K562 (cell line): ENCODE data around the gene AKAP13. TPM values are rescaled to one million over a fixed set of nuclear protein-coding genes. Genes with fewer than 3 reads are reported as not detected.

Experiments
- ATAC-seq: fragments of 200-7000 bp; cut with Tn5 transposase; 3 replicates; pipeline ENCODE4 v1.9.1; 2020; ENCODE audit warnings: moderate library complexity
- BruUV-seq: library from RNA; stranded (reverse); fragments of 400-500 nt; replicated peaks from 2 replicates; lab custom pipeline; 2021; lab: Mats Ljungman, UMichigan
- CTCF ChIA-PET: fragments of 300-600 bp; formaldehyde crosslinking; extraction: SDS; loops from one replicate; lab custom pipeline; 2021; ENCODE audit warnings: low intra/inter-chr PET ratio; lab: Yijun Ruan, JAX
- POLR2A ChIA-PET: fragments of 300-600, 350-650 bp; sonication (Branson Sonifier 250); formaldehyde crosslinking; extraction: SDS; loops from one replicate; lab custom pipeline; 2021; ENCODE audit warnings: antibody characterized with exemption, inconsistent platforms; lab: Yijun Ruan, JAX
- DNase-seq, 4 experiments: peaks; one replicate each; pipeline versions ENCODE4 v3.0.0 to v3.0.0-alpha.2; 2011 to 2018; ENCODE audit warnings: low spot score in 3 of 4, mixed read lengths in 3 of 4; ENCODE audit errors: extremely low read depth in 1 of 4
- FAIRE-seq: peaks from 2 replicates; lab custom pipeline; 2011; peaks lifted over from hg19 to GRCh38; lab: Jason Lieb, UNC
- H2AFZ ChIP-seq: 2 replicates; pipeline ENCODE4 v1.6.0; 2011; ENCODE audit warnings: low read depth, low read length, control low read depth, inconsistent platforms
- H3K27ac ChIP-seq: fragments of 200-600 bp; 3 replicates; pipeline ENCODE4 v1.8.0; 2011; ENCODE audit warnings: low read depth, mild to moderate bottlenecking, control low read depth, inconsistent platforms, low read length, moderate library complexity, mixed read lengths; ENCODE audit errors: extremely low read depth
- H3K27me3 ChIP-seq, 2 experiments: fragments of 300-600 bp in 1 of 2; 2 replicates in 1 of 2; 3 replicates in 1 of 2; pipeline versions ENCODE4 v1.6.0 to v1.8.0; 2011; ENCODE audit warnings: inconsistent platforms in 2 of 2, low read length in 2 of 2, mild to moderate bottlenecking in 1 of 2, mixed read lengths in 1 of 2, moderate library complexity in 1 of 2; ENCODE audit not compliant: control insufficient read depth in 2 of 2, insufficient read depth in 2 of 2
- H3K36me3 ChIP-seq: fragments of 300-600 bp; 3 replicates; pipeline ENCODE4 v1.8.0; 2011; ENCODE audit warnings: mild to moderate bottlenecking, low read length, inconsistent platforms; ENCODE audit not compliant: control insufficient read depth, insufficient read depth
- H3K4me1 ChIP-seq, 2 experiments: fragments of 200-600 bp in 1 of 2; replicated peaks in 1 of 2; 2 replicates in 1 of 2; 3 replicates in 1 of 2; pipeline versions ENCODE4 v1.5.1 to v1.8.0; 2011; ENCODE audit warnings: inconsistent platforms in 2 of 2, low read length in 2 of 2, mild to moderate bottlenecking in 1 of 2, mixed read lengths in 1 of 2, moderate library complexity in 1 of 2; ENCODE audit not compliant: control insufficient read depth in 2 of 2, insufficient read depth in 2 of 2
- H3K4me2 ChIP-seq: 2 replicates; pipeline ENCODE4 v1.6.1; 2011; ENCODE audit warnings: low read length, control low read depth, inconsistent platforms, mixed read lengths; ENCODE audit not compliant: insufficient read depth
- H3K4me3 ChIP-seq: fragments of 200-600 bp; sonication (generic), shearing (Covaris generic); 2 replicates; pipeline ENCODE4 v1.5.1; 2016; ENCODE audit warnings: control low read depth, inconsistent platforms
- H3K79me2 ChIP-seq: fragments of 200-600 bp; 3 replicates; pipeline ENCODE4 v1.8.0; 2011; ENCODE audit warnings: low read length, inconsistent platforms; ENCODE audit not compliant: control insufficient read depth, insufficient read depth
- H3K9ac ChIP-seq, 2 experiments: 2 replicates each; pipeline versions ENCODE4 v1.6.0 to v1.6.1; 2011; ENCODE audit warnings: low read depth in 2 of 2, low read length in 2 of 2, control low read depth in 1 of 2, inconsistent platforms in 1 of 2, mild to moderate bottlenecking in 1 of 2, mixed read lengths in 1 of 2; ENCODE audit not compliant: insufficient read depth in 1 of 2
- H3K9me1 ChIP-seq: one replicate; pipeline ENCODE4 v1.6.0; 2011; ENCODE audit warnings: inconsistent platforms, mild to moderate bottlenecking, low read length, moderate library complexity; ENCODE audit not compliant: control insufficient read depth, insufficient read depth
- H3K9me3 ChIP-seq: replicated peaks from 2 replicates; pipeline ENCODE4 v1.5.1; 2011; ENCODE audit warnings: low read depth, low read length, inconsistent platforms; ENCODE audit not compliant: control insufficient read depth, insufficient read depth
- H4K20me1 ChIP-seq: replicated peaks from 2 replicates; pipeline ENCODE4 v1.6.1; 2011; ENCODE audit warnings: low read length, inconsistent platforms, mixed read lengths; ENCODE audit not compliant: control insufficient read depth, insufficient read depth
- BDP1 ChIP-seq: IDR thresholded peaks from 3 replicates; pipeline ENCODE4 v1.6.1; 2011; ENCODE audit not compliant: insufficient read length, insufficient read depth
- POLR2G ChIP-seq: fragments of 200-400 bp; formaldehyde crosslinking; IDR thresholded peaks from 2 replicates; pipeline ENCODE4 v1.6.1; 2017; ENCODE audit warnings: low read depth, mild to moderate bottlenecking, antibody characterized with exemption, low read length, moderate library complexity
- PRPF4 ChIP-seq: fragments of 200-400 bp; formaldehyde crosslinking; IDR thresholded peaks from one replicate; pipeline ENCODE4 v1.6.1; 2017; ENCODE audit warnings: low read length, low read depth, mild to moderate bottlenecking; ENCODE audit not compliant: insufficient read depth, poor library complexity, severe bottlenecking
- TRIM24 ChIP-seq, 2 experiments: fragments of 450-650 bp; IDR thresholded peaks; 2 replicates each; pipeline ENCODE4 v1.6.1; 2016
- ZNF212 ChIP-seq: fragments of 450-650 bp; formaldehyde crosslinking; IDR thresholded peaks from 2 replicates; pipeline ENCODE4 v1.4.0; 2020; ENCODE audit warnings: mild to moderate bottlenecking
- WGBS: fragments of 100-300 bp; shearing (Covaris generic); methylation state at CpG from one replicate; pipeline ENCODE4 v1.1.6; 2016; ENCODE audit warnings: low coverage, mixed read lengths; ENCODE audit not compliant: insufficient coverage; ENCODE audit errors: missing lambda C conversion rate; 5-methylcytosine and 5-hydroxymethylcytosine counted together
- in situ Hi-C: fragments of 300-500 bp; cut with MboI; formaldehyde crosslinking; loops from 4 replicates; pipeline ENCODE4 v1.15.0; 2018; ENCODE audit warnings: inconsistent platforms, mixed read lengths
- intact Hi-C: fragments of 100-400 bp; cut with micrococcal nuclease; formaldehyde crosslinking; loops from 2 replicates; pipeline ENCODE4 v1.14.2; 2022
- polyA plus RNA-seq, 8 experiments: library from polyadenylated mRNA; depleted of rRNA in 4 of 8; stranded (reverse) in 5 of 8; unstranded in 3 of 8; fragments of >200 nt; fragmentation: Nextera tagmentation in 2 of 8; fragmentation: Illumina TruSeq in 1 of 8; extraction: Ambion mirVana in 2 of 8; extraction: Trizol in 1 of 8; gene quantifications; 2 replicates each; pipeline versions ENCODE4 v1.2.1 to v1.2.3, GENCODE V29; 2011 to 2014; ENCODE audit warnings: inconsistent platforms in 1 of 8, missing spikeins in 1 of 8
- total RNA-seq, 7 experiments: library from RNA; depleted of rRNA in 6 of 7; stranded (reverse); fragments of >200 nt in 6 of 7; fragmentation: Illumina TruSeq in 2 of 7; extraction: Trizol in 2 of 7; gene quantifications; 2 replicates each; pipeline versions ENCODE4 v1.2.1 to v1.2.3, GENCODE V29; 2011 to 2021; ENCODE audit warnings: low replicate concordance in 1 of 7
- TF ChIP-seq, protein P1 (sequence below): fragments of 250-450 bp; sonication (Bioruptor Pico); IDR thresholded peaks from 2 replicates; pipeline ENCODE4 v1.9.0; 2021; ENCODE audit warnings: mild to moderate bottlenecking, inconsistent platforms
- TF ChIP-seq, protein P2 (sequence below): sonication (generic); formaldehyde crosslinking; IDR thresholded peaks from 2 replicates; pipeline ENCODE4 v1.8.0; 2022; ENCODE audit warnings: missing genetic modification reagents, mild to moderate bottlenecking, borderline replicate concordance
- TF ChIP-seq, protein P3 (sequence below): fragments of 250-450 bp; sonication (Bioruptor Pico); IDR thresholded peaks from 2 replicates; pipeline ENCODE4 v1.5.0; 2021; ENCODE audit warnings: mild to moderate bottlenecking, moderate library complexity
- TF ChIP-seq, protein P4 (sequence below): IDR thresholded peaks from 3 replicates; pipeline ENCODE4 v1.6.1; 2011; ENCODE audit warnings: borderline replicate concordance, mild to moderate bottlenecking, moderate library complexity; ENCODE audit not compliant: insufficient read length; ENCODE audit errors: extremely low read depth

AKAP13 gene
- total and polyA plus RNA-seq, 9 of the 15 experiments (the other 6 are each of a cell fraction or from before 2014, with no cell fraction given): 0.03 to 1.7 (median 0.42) TPM

DNA sequence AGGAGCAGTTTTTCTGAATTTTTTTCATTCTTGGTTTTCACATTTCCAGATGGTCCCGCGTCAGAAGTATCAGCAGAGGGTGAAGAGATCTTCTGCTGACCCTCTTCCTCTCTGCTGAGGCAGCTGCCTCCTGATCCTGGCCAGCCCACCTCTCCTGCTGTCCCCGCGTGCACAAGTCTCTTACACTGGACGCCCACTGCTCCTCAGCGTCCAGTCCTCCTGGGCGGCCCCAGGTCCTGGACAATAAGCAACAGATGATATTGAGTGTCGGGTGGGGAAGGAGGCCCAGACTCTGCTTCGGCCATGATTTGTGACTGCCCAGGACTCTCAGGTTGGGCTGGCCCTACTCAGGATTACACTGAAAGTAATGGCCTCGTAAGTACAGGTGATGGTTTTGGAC is 364.2 kb downstream of the AKAP13 start:
- no peak for ATAC-seq
- 3% methylated on average over 10 of the region's 10 CpGs for WGBS

More for the DNA sequence above, 364.2 kb downstream of the AKAP13 start:
- POLR2A ChIA-PET: no interaction called here
- H3K9ac ChIP-seq: no peak overlapping the region
- peaks cover 24 to 50% of the 10 kb centered on the region in 2 experiments for H3K27me3 ChIP-seq
- H3K79me2 ChIP-seq: no peaks in the 10 kb centered on the region
- no peak for DNase-seq
- FAIRE-seq: no peak
- no peak overlapping the region for H3K27ac ChIP-seq
- no peak overlapping the region for H3K4me2 ChIP-seq
- H2AFZ ChIP-seq: no peak overlapping the region
- H3K9me1 ChIP-seq: no peaks in the 10 kb centered on the region
- intact Hi-C loops (no loop called here), in situ Hi-C loops (no loop called here)
- BruUV-seq: no TSS peak
- H3K36me3 ChIP-seq: no peaks in the 10 kb centered on the region
- CTCF ChIA-PET: no interaction called here
- no peak for TF ChIP-seq BDP1
- TF ChIP-seq, protein P1, sequence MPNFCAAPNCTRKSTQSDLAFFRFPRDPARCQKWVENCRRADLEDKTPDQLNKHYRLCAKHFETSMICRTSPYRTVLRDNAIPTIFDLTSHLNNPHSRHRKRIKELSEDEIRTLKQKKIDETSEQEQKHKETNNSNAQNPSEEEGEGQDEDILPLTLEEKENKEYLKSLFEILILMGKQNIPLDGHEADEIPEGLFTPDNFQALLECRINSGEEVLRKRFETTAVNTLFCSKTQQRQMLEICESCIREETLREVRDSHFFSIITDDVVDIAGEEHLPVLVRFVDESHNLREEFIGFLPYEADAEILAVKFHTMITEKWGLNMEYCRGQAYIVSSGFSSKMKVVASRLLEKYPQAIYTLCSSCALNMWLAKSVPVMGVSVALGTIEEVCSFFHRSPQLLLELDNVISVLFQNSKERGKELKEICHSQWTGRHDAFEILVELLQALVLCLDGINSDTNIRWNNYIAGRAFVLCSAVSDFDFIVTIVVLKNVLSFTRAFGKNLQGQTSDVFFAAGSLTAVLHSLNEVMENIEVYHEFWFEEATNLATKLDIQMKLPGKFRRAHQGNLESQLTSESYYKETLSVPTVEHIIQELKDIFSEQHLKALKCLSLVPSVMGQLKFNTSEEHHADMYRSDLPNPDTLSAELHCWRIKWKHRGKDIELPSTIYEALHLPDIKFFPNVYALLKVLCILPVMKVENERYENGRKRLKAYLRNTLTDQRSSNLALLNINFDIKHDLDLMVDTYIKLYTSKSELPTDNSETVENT (CRISPR knock-in tag): no peak
- TF ChIP-seq, protein P2, sequence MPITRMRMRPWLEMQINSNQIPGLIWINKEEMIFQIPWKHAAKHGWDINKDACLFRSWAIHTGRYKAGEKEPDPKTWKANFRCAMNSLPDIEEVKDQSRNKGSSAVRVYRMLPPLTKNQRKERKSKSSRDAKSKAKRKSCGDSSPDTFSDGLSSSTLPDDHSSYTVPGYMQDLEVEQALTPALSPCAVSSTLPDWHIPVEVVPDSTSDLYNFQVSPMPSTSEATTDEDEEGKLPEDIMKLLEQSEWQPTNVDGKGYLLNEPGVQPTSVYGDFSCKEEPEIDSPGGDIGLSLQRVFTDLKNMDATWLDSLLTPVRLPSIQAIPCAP (CRISPR knock-in tag): no peak
- TF ChIP-seq POLR2G: no peak
- TF ChIP-seq, protein P3, sequence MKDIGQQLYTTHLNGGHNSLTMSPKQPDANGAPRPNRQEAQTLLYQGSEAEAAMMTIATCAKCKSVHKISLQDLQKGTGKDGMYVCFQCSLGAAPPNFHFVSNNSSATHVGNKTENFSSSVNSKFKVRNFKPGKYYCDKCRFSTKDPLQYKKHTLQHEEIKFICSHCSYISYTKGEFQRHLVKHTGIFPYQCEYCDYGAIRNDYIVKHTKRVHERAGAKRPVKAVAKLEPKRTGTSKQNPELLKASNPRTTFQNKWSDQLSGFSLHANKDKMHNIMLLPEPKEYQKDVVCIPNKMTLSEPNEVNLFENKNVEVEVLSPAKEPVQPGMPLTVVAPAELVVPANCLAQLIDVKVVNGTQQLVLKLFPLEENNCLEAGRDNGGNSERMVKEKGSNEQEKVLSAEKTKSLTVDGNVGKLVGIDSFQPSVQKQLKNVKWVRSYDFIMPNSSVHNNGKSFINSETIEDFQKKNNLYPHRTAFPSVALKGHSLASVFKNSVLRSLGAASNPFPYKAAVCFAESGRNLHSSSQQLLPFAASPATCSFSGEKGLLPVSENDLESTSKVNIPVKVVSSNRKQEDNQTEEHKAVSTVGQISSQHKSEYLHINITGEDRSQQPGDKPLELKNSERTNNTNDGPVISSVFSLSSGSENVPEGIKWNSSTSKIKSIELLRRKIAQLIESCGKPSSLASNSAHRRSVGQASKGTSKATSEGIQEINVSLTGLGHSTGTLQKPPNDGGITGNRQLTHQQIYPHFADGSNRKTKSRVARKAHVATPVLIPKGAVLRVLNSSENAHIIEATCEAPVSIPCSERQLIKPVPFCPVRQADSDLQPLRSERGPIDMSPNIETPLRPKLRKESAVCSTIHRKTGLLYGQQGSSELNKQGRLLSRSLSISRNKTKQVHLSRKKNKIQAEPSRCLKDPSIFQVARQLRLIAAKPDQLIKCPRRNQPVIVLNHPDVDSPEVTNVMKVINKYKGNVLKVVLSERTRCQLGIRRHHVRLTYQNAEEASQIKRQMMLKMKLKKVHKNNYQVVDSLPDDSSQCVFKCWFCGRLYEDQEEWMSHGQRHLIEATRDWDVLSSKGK: no peak
- TF ChIP-seq ZNF212 (CRISPR knock-in tag): no peak
- no peak for TF ChIP-seq PRPF4
- TF ChIP-seq TRIM24 (IDR thresholded peaks at IDR 0.05): no peak
- TF ChIP-seq, protein P4, sequence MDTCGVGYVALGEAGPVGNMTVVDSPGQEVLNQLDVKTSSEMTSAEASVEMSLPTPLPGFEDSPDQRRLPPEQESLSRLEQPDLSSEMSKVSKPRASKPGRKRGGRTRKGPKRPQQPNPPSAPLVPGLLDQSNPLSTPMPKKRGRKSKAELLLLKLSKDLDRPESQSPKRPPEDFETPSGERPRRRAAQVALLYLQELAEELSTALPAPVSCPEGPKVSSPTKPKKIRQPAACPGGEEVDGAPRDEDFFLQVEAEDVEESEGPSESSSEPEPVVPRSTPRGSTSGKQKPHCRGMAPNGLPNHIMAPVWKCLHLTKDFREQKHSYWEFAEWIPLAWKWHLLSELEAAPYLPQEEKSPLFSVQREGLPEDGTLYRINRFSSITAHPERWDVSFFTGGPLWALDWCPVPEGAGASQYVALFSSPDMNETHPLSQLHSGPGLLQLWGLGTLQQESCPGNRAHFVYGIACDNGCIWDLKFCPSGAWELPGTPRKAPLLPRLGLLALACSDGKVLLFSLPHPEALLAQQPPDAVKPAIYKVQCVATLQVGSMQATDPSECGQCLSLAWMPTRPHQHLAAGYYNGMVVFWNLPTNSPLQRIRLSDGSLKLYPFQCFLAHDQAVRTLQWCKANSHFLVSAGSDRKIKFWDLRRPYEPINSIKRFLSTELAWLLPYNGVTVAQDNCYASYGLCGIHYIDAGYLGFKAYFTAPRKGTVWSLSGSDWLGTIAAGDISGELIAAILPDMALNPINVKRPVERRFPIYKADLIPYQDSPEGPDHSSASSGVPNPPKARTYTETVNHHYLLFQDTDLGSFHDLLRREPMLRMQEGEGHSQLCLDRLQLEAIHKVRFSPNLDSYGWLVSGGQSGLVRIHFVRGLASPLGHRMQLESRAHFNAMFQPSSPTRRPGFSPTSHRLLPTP: no peak
- H3K4me1 ChIP-seq: no peaks in the 10 kb centered on the region
- no peak overlapping the region for H3K4me3 ChIP-seq
- no peaks in the 10 kb centered on the region for H3K9me3 ChIP-seq
- no peaks in the 10 kb centered on the region for H4K20me1 ChIP-seq
